ENCODE measurements around the gene POLR2F.

The POLR2F gene

GRCh38 chr22:37998543-37998942 lies 45.0 kb downstream of the POLR2F start:
- in situ Hi-C loops (cut with HindIII; ENCODE audit: low sequenced_read_pairs): no loop called here

DNA sequence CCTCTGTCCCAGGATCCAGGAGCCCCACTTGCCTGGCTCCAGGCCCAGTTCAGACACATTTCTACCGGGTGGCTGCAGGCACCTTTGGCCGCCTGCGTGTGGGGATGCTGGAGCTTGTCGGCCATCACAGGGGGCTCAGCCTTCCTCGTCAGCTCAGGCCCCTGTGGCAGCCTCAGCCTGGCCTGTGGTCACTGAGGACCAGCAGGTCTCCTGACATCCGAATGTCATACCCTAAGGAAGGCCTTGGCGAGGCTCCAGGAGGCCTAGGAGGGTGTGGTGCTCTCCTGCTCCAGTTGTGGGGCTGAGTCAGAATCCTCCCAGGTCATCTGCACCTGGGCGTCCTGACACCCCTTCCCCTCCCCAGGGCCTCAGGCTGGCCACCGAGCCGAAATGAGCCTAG lies 45.7 kb downstream of the POLR2F start:
- in situ Hi-C loops (cut with HindIII; ENCODE audit: low sequenced_read_pairs): no loop called here

DNA sequence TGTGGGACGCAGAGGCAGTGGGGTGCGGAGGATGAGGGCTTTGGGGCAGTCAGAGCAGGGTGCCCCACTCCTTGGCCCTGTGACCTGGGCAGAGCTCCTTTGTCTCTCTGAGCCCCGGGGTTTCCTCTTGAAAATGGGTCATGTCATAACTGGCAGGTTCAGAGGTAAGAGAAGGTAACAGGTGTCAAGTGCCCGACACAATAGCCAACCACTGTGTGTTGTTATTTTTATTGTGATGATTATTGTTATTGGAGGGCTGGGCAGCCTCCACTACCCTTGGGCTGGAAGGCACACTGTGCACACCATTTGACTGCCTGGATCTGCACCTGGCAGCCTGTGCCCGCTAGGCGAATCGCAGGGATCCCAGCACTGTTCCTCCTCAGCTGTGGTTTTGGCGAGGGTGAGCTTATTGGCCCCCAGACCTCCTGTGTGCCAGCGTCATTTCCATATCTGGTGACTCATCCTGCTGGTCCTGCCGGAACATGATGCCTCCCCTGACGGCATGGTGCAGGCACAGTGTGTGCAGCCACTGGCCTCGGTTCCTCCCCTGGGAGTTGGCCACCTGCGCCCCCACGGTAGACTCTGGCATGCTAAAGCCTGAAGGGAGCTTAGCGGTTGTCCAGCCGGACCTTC lies 46.3 kb downstream of the POLR2F start:
- in situ Hi-C loops (cut with HindIII; ENCODE audit: low sequenced_read_pairs): no loop called here

DNA sequence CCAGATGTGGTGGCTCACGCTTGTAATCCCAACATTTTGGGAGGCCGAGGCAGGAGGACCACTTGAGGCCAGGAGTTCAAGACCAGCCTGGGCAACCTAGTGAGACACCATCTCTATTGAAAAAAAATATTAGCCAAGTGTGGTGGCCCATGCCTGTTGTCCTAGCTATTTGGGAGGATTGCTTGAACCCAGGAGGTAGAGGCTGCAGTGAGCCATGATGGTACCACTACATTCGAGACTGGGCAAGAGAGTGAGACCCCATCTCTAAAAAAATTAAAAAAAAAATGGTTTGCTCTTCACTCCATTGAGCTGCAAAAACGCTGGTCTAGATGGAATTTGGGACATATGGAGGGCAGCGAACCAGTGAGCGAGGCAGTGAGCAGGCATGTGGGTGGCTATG lies 52.4 kb downstream of the POLR2F start:
- in situ Hi-C loops (cut with HindIII; ENCODE audit: low sequenced_read_pairs): no loop called here

DNA sequence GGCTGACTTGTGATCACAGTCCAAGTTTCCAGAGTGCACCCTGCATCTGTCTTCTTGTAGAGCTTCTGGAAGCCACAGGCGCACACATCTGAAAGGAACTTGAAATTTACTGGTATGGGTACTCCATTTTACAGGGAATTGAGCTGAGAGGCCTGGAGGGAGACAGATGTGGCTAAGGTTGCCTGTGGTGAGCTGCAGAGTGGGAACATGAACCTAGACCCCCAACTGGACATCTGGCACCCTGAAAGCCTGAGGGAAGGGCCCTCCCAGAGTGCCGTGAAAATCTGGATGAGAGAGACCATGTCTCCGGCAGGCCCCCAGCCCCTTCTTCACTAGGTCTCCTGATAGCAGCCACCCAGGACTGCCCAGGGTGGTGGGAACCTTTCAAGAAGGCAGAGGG lies 53.4 kb downstream of the POLR2F start:
- in situ Hi-C loops (cut with HindIII; ENCODE audit: low sequenced_read_pairs): no loop called here

- in situ Hi-C loops (cut with HindIII; ENCODE audit: low sequenced_read_pairs): no loop called here
Measured at GRCh38 chr22:38007330-38007902, 53.9 kb downstream of the POLR2F start.

GRCh38 chr22:38009000-38009806 lies 55.7 kb downstream of the POLR2F start:
- in situ Hi-C loops (cut with HindIII; ENCODE audit: low sequenced_read_pairs): no loop called here

DNA sequence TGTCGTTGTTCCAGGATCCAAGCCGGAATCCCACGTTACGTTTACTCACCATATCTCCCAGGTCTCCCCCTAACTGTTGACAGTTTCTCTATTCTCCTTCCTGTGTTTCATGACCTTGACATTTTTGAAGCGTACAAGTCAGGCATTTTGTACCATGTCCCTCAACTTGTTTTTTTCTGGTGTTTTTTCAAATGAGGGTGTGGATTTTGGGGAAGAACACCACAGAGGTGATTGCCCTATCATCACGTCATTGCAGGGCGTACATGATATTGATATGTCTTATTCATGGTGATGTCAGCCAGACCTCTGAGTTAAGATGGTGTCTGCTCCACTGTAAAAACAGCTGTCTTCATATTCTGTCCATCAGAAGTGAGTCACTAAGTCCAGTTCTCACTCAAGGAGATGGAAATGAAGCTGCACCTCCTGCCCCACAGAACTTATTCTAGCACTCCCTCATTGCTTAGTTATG lies 59.1 kb downstream of the POLR2F start:
- in situ Hi-C loops (cut with HindIII; ENCODE audit: low sequenced_read_pairs): no loop called here

- in situ Hi-C loops (cut with HindIII; ENCODE audit: low sequenced_read_pairs): no loop called here
Measured at GRCh38 chr22:38014083-38014482, 60.6 kb downstream of the POLR2F start.

GRCh38 chr22:38016182-38017151 lies 63.0 kb downstream of the POLR2F start:
- in situ Hi-C loops (cut with HindIII; ENCODE audit: low sequenced_read_pairs): no loop called here

- in situ Hi-C loops (cut with HindIII; ENCODE audit: low sequenced_read_pairs): no loop called here
Measured at GRCh38 chr22:38017272-38017920, 63.9 kb downstream of the POLR2F start.

DNA sequence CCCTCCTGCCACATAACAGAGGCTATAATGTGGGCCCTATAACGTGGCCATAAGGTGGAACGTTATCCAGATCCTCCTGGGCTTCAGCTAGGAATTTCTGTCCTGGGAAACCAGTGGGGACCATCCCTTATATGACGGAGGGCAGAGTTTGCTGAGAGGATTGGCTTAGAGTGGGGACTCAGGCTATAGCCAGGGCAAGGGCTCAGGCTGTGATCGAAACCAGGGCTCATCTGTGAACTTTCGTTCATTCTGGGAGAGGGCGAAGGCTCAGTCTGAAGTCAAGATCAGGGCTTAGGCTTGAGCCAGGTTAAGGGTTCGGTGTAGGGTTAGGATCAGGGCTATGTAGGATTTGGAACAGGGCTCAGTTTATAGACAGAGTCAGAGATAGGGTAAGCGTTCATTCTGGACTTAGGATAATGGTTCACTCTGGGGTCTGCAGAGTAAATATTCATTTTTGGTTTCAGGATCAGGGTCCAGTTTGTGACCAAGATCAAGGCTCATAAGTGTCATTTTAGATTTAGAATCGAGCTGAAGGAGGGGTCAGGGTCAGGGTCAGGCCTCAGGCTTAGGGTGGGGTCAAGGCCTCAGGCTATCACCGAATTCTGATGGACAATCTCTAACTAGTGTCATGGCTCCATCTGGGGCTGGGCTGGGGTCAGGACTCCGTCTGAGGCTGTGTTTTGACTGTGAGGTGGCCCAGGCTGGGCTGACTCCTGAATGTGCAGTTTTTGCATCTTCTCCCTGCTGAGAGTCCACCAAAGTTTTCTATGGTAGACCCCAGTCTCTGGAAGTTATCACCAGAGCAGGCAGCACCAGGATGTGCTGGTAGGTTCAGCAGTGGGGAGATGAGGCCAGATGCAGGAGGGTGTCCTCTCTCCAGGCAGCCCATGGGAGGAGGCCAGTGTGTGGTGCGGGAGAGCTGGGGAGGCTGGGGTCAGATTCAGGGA lies 64.7 kb downstream of the POLR2F start:
- in situ Hi-C loops (cut with HindIII; ENCODE audit: low sequenced_read_pairs): no loop called here
